Left kidney (tissue), 2 donors: Measurements from ENCODE around the gene GLG1. TPM values are rescaled to one million over a fixed set of nuclear protein-coding genes. Genes with fewer than 3 reads are reported as not detected.

Experiments used
- DNase-seq: peaks from one replicate; pipeline ENCODE4 v3.0.0-alpha.2; 2013
- polyA plus RNA-seq: library from polyadenylated mRNA; unstranded; fragments of 120-200 nt; gene quantifications from one replicate; pipeline ENCODE4 v1.2.1, GENCODE V29; 2013; ENCODE audit not compliant: insufficient read length

Gene GLG1
- polyA plus RNA-seq, 1 donor, result 183 TPM

DNA sequence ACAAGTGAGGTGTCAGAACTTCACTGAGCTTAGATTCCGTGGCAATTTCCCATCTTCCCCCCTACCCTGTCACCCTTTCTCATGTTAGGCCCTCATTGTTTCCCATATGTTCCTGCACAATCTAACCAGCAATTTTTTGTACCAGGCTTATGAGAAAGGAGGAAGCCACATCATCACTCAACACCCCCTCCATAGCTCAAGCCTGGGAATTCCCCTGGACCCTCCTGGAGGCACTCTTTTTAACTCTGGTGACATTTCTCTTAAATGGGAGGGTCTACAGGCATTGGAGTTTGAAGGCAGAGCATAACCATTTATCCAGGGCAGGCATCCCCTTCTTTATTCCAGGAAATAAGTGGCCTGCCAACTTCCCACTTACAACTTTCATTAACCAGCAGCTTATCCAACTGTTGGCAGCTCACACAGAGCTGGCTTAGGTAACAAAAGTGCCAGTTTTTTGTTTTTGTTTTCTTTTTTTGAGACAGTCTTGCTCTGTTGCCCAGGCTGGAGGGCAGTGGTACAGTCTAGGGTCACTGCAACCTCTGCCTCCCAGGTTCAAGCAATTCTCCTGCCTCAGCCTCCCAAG is 10.4 kb upstream of the GLG1 start:
- DNase-seq, result no peak

GRCh38 chr16:74611721-74612120 is 4.8 kb upstream of the GLG1 start:
- no peak for DNase-seq

DNA sequence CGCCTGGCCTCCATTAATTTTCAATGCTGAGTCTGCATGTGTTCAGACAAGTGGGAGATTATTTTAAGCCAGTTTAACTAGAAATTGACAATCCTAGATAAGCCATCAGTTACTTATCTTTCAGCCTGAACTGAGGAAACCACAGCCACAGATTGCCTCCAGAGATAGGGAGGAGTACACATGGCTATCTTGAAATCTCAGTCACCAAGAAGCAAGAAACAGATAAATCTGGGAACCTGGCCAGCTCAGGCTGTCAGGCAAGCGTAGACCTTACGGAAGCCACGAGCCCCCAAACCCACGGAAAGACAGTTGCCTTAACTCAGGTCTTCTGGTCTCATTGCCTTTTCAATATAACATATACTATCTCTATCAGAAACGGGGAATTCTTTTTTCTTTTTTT is 2.0 kb upstream of the GLG1 start:
- DNase-seq, result no peak

- no peak for DNase-seq
These were observed 1.5 kb upstream of the GLG1 start for GRCh38 chr16:74608381-74608780.

GRCh38 chr16:74607962-74608356 is 1.0 kb upstream of the GLG1 start:
- no peak for DNase-seq

- DNase-seq, result no peak
These were observed 522 bp upstream of the GLG1 start for GRCh38 chr16:74607310-74607961.

DNA sequence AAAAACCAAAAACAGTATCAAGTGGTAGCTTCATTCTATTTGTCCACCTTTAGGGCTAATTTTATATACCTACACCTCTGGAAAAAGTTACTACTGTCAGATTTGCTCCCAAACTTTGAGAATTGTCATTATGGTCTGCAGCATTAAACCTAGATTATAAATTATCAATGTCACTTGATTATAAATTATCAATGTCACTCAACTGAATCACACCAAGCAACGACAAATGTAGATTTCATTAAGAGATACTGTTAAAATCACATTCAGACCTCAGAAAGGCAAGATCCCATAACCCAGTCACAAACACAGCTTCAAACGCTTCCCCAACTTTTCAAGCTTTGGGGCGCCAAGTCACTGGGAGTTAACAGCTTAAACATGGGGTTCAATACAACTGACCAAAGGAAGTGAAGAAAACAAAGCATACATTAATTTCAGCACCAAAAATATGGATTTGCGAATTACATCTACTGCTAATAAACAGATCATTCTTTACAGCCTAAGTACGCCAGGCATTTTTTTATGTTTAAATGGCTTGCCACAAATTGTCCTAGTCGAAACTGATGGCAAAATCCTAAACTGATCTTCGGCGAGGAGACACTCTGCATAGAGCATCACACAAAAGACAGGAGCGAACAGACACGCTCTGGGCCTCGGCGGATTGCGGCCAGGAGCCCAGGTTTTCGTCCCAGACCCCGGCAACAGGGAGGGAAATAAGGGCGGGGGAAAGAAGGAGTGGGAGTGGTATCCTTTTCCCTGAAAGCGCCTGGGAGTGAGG is 981 bp downstream of the GLG1 start:
- peak; percentile 39 for DNase-seq

DNA sequence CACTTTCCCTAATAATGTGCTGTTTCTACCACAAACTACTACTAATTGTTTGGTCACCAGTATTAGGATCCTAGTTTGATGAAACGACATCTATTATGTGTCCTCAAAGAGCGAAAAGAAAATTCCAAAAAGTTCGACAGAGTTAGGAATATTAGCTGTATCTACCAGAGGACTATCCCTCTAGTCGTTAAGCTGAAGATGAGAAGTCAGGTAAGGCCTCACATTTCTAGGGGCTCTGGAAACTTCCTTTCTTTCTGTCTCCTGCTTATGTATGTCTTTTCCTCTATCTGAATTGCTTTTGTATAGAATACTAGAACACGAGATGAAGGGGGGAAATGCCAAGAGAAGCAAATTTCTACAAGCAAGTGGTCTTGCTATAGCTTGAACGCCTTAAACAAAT is 1.6 kb downstream of the GLG1 start:
- DNase-seq, result no peak

GRCh38 chr16:74603848-74604247 is 3.1 kb downstream of the GLG1 start:
- DNase-seq, result no peak

GRCh38 chr16:74601126-74601871 is 5.6 kb downstream of the GLG1 start:
- DNase-seq, result no peak

DNA sequence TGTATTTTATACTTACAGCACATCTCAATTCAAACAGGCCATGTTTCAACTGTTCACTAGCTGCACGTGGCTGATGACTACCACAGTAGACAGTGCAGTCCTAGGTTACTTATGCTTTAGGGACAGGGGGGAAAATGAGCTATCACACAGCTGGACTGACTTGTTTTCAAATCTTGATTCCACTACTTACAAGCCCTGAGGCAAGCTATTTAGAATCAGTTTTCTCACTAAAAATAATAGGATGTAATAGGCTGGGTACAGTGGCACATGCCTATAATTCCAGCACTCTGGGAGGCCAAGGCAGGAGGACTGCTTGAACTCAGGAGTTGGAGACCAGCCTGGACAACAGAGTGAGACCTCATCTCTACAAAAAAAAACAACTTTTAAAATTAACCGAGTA is 10.3 kb downstream of the GLG1 start:
- no peak for DNase-seq

DNA sequence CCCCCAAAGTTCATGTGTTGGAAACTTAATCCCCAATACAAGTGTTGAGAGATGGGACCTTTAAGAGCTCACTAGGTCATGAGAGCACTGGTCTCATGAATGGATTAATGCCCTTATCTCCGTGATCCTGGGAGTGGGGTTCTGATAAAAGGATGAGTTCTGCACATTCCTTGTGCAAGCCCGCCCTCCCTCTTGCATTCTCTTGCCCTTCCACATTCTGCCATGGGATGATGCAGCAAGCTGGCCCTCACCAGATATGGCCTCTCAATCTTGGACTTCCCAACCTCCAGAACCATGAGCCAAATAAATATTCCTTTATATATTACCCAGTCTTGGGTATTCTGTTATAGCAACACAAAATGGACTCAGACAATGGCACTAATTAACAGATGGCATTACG is 14.1 kb downstream of the GLG1 start:
- no peak for DNase-seq

GRCh38 chr16:74591876-74592650 is 14.9 kb downstream of the GLG1 start:
- no peak for DNase-seq

DNA sequence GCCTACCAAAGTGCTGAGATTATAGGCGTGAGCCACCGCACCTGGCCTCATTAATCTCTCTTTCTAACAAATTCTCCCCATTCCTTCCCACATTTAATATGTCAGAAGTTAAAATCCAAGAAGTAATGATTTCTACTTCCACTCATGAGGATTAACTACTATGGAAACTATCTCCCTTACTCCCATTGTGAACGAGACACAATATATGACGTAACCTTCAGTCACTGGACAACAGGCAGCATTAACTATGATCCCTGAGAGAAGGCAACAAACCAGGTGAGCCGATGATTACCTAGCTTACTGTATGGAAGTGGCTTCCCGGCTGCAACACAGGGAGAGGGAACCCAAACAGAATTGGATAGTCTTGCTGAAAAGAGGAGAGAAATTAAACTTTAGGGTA is 20.0 kb downstream of the GLG1 start:
- no peak for DNase-seq

DNA sequence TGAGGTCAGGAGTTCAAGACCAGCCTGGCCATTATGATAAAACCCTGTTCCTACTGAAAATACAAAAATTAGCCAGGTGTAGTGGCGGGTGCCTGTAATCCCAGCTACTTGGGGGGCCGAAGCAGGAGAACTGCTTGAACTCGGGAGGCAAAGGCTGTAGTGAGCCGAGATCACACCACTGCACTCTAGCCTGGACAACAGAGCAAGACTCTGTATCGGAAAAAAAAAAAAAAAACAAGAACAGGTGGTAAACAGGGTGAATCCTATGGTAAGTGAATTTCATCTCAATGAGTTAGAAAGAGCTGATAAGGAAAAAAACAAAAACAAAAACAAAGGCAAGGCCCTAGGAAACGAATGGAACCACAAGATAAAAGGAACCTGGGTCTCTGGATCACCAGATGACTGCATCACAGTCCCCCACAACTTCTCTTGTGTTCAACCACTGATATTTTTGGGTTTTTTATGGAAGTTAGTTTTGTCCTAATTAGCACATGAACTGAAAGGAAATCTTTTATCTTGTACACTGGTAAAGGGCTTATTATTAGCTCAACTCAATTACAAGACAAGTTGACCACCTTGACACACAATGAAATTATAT is 21.0 kb downstream of the GLG1 start:
- no peak for DNase-seq

DNA sequence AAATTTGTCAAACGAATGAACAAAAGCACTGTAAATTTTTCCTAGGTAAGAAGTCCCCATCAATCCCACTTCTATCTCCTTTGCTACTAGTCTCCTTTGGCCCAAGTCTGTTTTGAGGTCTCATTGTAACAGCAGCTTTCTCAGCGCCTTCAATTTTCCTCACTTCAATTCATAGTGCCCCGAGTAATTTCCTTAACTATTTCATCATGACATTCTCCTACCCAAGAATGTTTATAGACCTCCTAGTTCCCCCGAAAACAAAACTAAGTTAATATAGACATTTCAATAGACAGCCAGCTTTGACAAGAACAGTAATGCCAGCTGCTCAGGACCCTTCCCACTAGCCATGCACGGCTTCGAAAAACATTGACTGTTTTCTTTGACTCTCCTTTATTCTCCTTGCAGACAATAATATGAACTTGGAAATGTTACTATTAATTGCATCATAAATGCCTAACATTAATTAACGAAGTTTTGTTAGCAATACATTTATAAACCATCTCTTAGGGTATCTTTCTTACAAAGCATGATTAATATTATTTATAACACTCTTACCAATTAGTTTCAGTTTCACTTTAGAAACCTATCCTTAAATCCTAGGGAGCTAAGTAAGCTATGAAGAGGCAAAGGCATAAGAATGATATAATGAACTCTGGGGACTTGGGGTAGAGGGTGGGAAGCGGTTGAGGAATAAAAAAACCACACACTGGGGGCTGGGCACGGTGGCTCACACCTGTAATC is 22.8 kb downstream of the GLG1 start:
- no peak for DNase-seq

DNA sequence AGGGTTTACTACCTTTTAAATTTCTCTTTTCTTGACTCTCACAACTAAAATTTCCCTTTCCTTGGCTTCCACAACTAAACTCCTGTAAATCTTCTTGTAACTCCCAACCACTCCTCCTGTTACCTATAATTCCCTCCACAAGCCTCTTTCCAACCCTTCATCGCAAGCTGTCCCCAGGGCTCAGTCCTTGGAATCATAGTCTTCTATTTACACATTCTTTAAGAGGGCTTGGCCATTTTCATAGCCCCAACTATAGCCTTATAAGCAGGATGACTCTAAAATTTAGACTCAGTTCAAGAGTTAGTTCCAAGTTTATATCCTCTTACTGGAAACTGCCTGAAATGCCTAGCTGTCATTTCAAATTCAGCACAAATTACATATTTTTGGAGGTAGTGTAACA is 23.9 kb downstream of the GLG1 start:
- no peak for DNase-seq

- no peak for DNase-seq
These were observed 26.1 kb downstream of the GLG1 start for GRCh38 chr16:74580833-74581232.

DNA sequence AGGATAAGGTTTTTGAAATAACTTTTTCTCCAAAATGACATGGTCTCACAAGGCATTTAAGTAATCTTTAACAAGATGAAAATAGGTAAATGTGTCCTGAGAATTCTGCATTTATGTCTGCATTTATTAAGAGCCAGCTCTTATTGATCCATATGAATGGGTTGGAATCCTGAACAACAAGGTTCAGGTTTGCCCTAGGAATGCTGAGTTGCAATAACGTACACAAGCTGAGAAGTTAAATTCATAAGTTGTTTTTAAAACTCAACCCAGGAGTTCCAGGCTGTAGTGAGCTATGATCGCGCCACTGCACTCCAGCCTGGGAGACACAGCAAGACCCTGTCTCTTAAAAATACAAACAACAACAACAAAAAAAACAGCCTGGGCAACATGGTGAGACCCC is 28.1 kb downstream of the GLG1 start:
- DNase-seq, result no peak

DNA sequence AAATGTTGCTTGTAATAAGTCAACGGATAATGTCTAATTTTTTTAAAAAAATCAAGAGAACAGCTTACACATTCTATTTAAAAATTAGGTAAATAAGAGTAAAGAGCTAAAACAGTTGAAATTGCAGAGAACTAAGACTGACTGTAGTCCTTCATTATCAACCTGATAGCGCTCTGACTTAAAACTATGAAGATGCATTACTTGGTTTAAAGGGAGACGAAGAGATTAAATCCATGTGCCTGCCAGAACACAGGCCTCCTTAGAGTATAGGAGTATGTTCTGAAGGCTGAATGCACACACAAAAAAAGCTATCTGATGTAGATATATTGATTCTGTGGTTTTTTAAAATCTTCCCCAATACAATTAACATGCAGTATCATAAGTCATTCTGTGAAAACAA is 28.5 kb downstream of the GLG1 start:
- no peak for DNase-seq

- DNase-seq, result no peak
These were observed 29.0 kb downstream of the GLG1 start for GRCh38 chr16:74577882-74578366.
